HG02970 (cell line): ENCODE data around the gene LZTR1.
"Not testable (repeated sequence)": the region's sequence is repeated elsewhere in the genome, so short reads cannot be mapped to it uniquely, and the experiment has no call there.

ENCODE experiments used
- ATAC-seq: cut with Tn5 transposase; IDR thresholded peaks from one replicate; pipeline ENCODE4 v1.9.1; 2021; ENCODE audit warnings: mild to moderate bottlenecking, moderate library complexity, moderate number of reproducible peaks; ENCODE audit not compliant: unreplicated experiment, low FRiP score

The LZTR1 gene

GRCh38 chr22:20994128-20994901 lies 12.2 kb downstream of the LZTR1 start:
- ATAC-seq = no peak

GRCh38 chr22:20994902-20995241 lies 12.8 kb downstream of the LZTR1 start:
- ATAC-seq = no peak

GRCh38 chr22:20995329-20996030 lies 13.4 kb downstream of the LZTR1 start:
- ATAC-seq = no peak

GRCh38 chr22:20996031-20996410 lies 13.9 kb downstream of the LZTR1 start:
- no peak for ATAC-seq

- ATAC-seq = no peak
Observed at GRCh38 chr22:20996598-20997535, 14.8 kb downstream of the LZTR1 start.

- ATAC-seq = no peak
Observed at GRCh38 chr22:20997536-20998257, 15.6 kb downstream of the LZTR1 start.

- no peak for ATAC-seq
Observed at GRCh38 chr22:20998411-20999336, 16.6 kb downstream of the LZTR1 start.

GRCh38 chr22:20999350-21000206 lies 17.5 kb downstream of the LZTR1 start:
- ATAC-seq = no peak

- no peak for ATAC-seq
Observed at GRCh38 chr22:21000207-21000986, 18.3 kb downstream of the LZTR1 start.

GRCh38 chr22:21000987-21001600 lies 19.0 kb downstream of the LZTR1 start:
- ATAC-seq = peak; percentile 5

- peak; percentile 89 for ATAC-seq
Observed at GRCh38 chr22:21001601-21002325, 19.7 kb downstream of the LZTR1 start, which contains the start of gene THAP7. TSS of gene THAP7 (minus strand) at chr22:21002118. CDS start at chr22:21001911, 207 bp downstream.

GRCh38 chr22:21003782-21004181 lies 21.7 kb downstream of the LZTR1 start:
- no peak for ATAC-seq

GRCh38 chr22:21009208-21009607 lies 27.1 kb downstream of the LZTR1 start:
- ATAC-seq = not testable (repeated sequence)

- no peak for ATAC-seq
Observed at GRCh38 chr22:21009638-21010425, 27.7 kb downstream of the LZTR1 start.

- ATAC-seq = no peak
Observed at GRCh38 chr22:21010426-21011113, 28.5 kb downstream of the LZTR1 start.
